HG03442 (cell line): ENCODE results near the gene PIGR.

Source experiments
- ATAC-seq: cut with Tn5 transposase; IDR thresholded peaks from one replicate; pipeline ENCODE4 v1.9.1; 2021; ENCODE audit warnings: mild to moderate bottlenecking, moderate library complexity; ENCODE audit not compliant: unreplicated experiment

Gene PIGR

DNA sequence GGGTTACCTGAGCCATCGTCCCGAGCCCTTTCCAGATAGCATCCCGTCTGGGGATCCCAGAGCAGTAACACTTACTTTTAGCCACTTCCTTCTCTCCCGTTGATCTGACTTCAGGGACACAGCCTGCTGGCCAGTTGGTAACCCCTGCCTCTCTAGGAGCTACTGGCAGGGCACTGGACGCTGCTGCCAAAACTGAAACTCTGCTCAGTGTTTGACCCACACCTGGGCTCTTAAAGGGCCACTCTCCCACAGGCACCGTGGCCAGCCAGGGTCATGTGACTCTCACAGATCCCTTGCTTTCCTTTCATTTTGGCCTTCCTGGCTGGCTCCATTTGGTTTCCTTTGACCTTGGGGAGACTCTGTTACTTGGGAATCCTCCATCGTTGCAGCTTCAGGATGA is at the start of gene PIGR:
Gene PIGR (minus strand): TSS at position 206 of the 400 bp plus-strand sequence. CDS start 5,935 bp downstream, outside the sequence.
- ATAC-seq = no peak

DNA sequence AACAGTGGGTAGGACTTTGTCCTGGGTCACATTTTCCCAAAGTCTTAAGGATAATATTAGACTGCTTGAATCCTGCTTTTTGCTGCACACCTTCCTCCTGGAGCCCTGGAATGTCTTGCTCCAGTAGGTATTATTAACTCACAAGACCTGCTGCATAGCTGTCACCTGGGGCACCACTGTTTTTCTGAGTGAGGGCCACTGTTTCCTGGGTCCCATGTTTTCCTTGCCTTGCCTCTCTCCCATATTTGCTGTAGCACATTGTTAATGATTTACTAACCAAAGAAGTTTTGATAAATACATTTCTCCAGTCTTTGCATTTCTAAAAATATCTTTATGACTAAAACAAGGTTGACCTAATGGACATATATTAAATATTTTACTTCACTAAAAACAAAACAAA is 46.5 kb upstream of the PIGR start:
- ATAC-seq = no peak

GRCh38 chr1:206987873-206988272 is 41.6 kb upstream of the PIGR start:
- ATAC-seq = no peak

GRCh38 chr1:206986885-206987284 is 40.6 kb upstream of the PIGR start:
- ATAC-seq = no peak

GRCh38 chr1:206986402-206986801 is 40.1 kb upstream of the PIGR start:
- ATAC-seq = no peak

GRCh38 chr1:206985162-206985749 is 39.0 kb upstream of the PIGR start:
- ATAC-seq = no peak

GRCh38 chr1:206982216-206982615 is 36.0 kb upstream of the PIGR start:
- ATAC-seq = peak; percentile 57

DNA sequence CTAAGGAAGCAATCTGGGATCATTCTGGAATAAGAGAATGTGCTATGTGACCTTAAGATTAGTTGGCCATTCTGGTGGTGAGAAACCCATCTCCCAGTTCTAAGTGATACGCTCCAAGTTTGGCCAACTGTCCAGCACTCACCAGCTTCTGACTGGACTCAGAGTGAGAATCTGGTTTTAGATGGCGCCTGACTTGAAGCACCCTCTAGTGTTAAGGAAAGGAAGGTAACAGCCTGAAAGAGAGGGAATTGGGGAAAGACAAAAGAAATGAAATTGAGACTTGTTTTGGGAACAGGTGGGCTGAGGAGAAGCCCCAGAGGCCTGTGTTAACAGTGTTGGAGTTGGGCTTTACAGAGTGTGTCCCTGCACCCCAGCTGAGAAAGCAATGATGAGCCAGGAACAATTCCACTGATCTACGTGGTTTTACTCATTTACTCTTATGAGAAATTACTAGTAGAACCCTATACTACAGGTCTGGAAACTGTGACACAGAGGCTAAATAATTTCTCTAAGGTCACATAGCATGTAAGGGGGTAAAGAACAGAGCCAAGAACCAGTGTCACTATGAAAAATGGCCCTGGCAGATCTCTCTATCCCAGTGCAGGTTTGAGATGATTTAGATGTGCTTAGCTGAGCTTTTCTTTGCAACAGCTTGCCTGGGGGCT is 33.2 kb upstream of the PIGR start:
- ATAC-seq = no peak

DNA sequence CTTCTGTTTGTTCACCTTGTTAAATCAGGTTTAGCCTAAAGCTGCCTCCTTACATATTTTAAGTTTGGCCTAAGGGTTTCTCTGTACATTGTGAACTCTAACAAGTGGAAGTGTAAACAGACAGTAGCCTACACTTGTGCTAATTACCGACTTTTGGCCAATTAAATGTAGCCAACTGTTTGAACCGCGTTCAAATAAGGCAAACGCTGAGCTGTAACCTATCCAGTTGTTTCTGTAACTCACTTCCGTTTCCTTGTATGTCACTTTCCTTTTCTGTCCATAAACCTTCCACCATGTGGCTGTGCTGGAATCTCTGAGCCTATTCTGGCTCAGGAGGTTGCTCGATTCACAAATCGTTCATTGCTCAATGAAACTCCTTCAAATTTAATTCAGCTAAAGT is 32.0 kb upstream of the PIGR start:
- no peak for ATAC-seq

DNA sequence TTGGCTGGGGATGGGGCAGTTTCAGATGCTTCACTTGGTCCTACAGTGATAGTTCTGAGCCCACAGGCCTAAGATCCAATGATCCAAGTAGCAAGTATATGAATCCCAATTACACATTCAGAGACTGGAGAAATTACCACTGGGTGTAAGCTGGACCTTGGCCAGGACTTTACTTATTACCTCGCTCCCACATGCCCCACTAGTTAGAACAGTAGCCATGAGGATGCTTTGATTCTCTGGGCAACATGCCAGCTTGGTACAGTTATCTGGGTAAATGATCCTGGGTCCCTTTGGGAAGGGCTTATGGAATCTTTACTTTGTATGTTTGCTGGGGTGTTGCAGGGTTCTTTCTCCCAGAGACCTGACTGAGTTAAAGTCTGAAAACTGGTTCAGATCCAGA is 29.0 kb upstream of the PIGR start:
- ATAC-seq = no peak

DNA sequence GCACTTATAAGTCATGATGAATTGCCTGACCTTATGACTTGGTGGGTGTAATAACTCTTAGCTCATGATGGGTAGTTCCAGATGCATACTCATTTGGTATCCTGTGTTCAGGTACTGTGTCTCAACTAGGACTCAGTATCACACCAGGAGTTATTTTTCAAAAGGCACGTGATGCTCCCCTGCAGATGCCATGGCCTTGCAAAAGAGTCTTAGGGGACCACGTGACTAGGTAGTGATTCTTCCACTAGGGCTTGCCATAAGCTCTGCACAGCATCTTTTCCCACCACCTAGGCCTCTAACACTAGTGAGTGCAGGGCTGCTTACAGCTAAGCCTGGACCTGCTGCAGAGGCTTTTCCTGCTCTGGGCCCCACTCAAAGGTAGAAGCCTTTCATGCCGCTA is 27.9 kb upstream of the PIGR start:
- no peak for ATAC-seq

DNA sequence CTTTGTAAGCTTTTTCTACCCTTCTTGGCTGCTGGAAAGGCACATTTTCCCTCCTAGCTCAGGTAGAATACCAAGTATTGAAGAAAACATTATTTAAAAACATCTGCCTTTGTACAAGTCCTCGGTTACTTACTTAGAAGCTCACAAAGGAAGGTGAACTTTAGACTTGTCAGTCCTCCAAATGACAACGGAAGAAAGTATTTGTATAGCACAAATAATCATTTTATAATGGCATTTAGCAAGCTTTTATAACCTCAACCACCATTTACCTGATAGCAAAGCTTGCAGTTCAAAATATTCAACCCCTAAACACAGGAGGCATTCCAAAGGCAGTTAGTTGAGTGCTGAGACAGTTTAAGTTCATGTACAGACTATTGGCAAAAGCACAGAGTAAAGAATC is 26.5 kb upstream of the PIGR start:
- ATAC-seq = no peak

GRCh38 chr1:206971029-206971655 is 24.9 kb upstream of the PIGR start:
- peak; percentile 56 for ATAC-seq

DNA sequence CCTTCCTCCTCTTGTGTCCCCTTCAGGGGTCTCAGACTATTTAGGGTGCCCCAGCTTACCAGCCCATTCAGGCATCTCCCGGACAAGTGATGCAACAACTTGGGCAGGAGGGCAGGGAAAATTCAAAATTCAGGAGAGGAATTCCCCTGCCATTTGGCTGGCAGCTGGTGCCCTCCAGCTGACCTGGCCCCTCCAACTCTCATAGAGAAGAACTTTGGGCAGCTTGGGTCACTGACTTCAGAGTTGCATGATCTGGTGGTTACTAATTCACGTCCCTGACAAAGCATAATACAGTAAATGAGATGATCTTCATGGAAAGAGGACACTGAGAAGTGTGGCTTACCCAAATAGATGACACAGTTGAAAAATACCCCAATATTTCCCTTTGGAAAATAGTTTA is 24.2 kb upstream of the PIGR start, which contains the start of gene FCAMR:
Gene FCAMR (minus strand): TSS at position 15 of the 400 bp plus-strand sequence. CDS start 335 bp downstream, outside the sequence.
- ATAC-seq = no peak

DNA sequence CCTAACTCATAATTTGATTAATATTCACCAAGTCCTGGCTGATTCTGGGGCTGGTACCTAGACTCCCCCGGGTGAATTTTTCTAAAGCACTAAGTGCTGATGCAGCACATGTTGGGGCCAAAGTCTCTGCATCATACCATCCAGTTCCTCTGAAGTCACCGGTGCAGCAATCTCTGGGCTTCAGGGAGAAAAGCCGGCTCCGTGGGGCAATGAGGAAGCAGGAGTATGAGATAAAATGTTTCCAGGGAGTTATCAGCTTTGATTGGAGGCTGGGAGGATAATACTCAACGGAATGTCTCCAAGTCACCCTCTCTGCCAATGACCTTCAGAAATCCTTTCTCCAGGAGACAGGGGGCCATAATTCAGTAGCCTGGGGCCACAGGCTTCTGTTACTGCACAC is 22.8 kb upstream of the PIGR start:
- ATAC-seq = no peak

DNA sequence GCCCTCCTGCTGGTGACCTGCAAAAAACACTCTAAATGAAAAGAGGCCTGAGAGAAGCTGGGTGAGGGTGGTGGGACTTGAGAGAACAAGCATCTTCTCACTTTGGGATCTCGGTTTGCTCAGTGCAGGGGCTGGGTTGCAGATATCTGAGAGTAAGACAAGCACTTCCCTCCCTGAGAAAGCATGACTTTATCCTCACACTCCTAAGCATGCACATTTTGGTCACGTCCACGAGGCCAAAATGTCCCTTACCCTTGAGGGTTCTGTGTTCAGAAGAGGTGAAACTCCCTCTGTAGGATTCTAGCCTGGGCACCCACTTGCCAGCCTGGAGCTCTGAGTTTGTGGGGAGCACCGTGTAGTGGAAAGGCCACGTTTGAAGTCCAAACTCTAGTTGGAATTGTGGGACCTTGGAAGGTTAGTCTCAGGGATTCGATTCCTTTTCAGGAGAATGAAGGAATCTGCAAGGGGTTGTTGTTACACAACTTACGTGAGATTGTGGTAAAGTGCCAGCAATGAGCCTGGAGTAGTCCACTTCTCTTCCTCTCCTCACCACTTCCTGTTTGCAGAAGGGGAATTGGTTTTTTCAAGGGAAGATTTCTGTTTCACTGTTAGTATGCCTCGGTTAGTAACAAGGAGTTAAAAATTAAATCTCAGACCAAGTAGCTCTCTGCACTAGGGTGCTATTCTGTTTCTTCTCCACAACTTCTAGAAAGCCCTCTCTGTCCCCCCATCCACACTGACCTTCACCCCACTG is 21.0 kb upstream of the PIGR start:
- ATAC-seq = peak; percentile 42

DNA sequence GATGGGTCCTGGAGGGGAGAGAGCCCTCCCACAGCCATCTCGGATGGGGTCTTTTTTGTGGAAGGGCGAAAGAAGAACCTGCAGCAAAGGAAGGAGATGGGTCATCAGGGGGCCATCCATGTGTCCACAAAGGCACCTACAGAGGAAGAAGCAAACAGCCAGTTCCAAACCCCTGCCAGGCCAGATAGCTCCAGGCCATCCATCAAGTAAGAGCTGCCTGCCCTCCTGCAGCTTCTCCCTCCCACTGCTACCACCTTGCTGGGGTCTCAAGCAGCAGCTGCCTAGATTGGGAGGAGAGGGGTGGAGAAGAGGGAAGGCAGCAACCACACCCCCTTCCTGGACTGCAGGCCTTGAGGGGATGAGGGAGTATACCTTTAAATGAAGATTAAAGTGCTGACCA is 19.5 kb upstream of the PIGR start:
- no peak for ATAC-seq

- ATAC-seq = no peak
Measured at GRCh38 chr1:206963740-206964139, 17.5 kb upstream of the PIGR start.

- no peak for ATAC-seq
Measured at GRCh38 chr1:206963119-206963712, 16.9 kb upstream of the PIGR start.

DNA sequence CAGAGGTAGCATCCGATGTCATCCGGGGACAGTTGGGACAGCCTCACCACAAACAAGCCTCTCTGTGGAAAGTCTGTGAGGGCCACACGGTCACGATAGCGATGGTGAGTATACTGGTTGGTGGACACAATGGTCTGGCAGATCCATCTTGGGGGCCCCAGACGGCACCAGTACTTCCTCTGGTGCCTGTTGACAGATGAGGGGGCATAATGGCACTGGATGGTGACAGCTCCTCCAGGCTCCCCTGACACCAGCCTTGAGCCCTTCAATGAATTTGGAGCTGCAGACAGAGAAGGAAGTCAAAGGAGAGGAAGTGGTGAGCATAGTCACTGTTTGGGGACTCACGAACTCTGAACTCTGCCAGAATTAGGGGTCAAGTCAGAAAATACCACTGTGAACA is 16.0 kb upstream of the PIGR start:
- ATAC-seq = no peak

DNA sequence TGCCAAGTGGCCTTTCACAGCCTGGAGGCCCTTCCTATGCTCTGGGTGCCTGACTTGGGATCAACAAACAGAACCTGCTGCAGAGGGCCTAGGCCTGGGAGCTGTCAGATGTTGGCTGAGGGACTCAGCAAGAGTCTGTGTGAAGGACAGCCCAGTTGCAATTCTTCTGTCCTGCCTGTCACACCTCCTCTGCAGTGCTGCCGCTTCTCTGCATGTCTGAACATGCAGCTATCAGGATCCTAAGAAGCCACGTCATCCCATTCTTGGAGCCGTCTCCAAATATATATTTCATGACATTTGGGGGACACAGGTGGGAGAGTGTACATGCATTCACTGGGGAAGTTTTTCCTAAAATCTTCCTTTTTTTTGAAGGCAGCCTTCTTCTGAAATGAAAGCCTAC is 15.4 kb upstream of the PIGR start:
- no peak for ATAC-seq
